Measurements from ENCODE around the gene ERC2.

The ERC2 gene

GRCh38 chr3:56365905-56366640, 102.2 kb downstream of the ERC2 start:
- TF ChIP-seq, protein P1, sequence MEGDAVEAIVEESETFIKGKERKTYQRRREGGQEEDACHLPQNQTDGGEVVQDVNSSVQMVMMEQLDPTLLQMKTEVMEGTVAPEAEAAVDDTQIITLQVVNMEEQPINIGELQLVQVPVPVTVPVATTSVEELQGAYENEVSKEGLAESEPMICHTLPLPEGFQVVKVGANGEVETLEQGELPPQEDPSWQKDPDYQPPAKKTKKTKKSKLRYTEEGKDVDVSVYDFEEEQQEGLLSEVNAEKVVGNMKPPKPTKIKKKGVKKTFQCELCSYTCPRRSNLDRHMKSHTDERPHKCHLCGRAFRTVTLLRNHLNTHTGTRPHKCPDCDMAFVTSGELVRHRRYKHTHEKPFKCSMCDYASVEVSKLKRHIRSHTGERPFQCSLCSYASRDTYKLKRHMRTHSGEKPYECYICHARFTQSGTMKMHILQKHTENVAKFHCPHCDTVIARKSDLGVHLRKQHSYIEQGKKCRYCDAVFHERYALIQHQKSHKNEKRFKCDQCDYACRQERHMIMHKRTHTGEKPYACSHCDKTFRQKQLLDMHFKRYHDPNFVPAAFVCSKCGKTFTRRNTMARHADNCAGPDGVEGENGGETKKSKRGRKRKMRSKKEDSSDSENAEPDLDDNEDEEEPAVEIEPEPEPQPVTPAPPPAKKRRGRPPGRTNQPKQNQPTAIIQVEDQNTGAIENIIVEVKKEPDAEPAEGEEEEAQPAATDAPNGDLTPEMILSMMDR (IDR thresholded peaks at IDR 0.05) = no peak

DNA sequence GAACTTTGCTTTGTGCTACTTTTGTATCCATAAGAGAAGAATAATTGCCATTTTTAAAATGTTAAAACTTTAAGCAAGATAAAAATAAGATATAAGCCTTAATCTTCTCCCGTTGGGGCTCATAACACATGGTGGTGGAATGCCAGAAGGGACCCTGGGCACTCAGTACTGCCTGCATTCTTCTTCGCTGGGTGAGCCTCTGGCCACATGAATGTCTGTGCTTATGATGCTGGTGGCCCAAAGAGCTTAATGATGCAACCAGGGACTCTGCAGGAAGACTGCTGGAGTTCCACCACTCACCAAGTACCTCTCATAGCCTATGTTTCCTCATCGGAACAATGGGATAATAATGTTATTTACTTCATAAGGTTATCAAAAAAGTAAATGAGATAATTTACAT, 103.6 kb downstream of the ERC2 start:
- TF ChIP-seq, protein P1 (IDR thresholded peaks at IDR 0.05) = no peak

- TF ChIP-seq, protein P1 (IDR thresholded peaks at IDR 0.05) = no peak
These were observed 104.5 kb downstream of the ERC2 start for GRCh38 chr3:56363720-56364119.

DNA sequence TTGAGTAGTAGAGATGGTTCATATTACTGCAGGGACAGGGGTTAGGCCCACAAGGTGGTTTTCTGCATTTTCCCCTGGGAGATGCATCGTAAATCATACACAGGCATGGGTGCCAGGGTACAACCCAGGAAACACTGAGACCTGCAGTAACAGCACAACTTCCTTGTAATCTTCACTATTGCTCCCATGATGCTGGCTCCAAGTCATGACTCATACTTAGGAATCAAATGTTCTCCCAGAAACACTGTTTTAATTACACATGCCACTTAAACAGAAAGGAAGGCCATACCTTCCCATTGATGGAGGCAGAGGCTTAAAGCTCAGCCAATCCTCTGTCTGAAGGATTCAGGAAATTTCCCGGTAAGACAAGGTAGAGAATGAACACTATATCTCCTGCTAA, 106.5 kb downstream of the ERC2 start:
- TF ChIP-seq, protein P1 (IDR thresholded peaks at IDR 0.05) = no peak

- TF ChIP-seq, protein P1 (IDR thresholded peaks at IDR 0.05) = no peak
These were observed 111.0 kb downstream of the ERC2 start for GRCh38 chr3:56357266-56357665.

GRCh38 chr3:56356808-56357207, 111.5 kb downstream of the ERC2 start:
- TF ChIP-seq, protein P1 (IDR thresholded peaks at IDR 0.05) = no peak

DNA sequence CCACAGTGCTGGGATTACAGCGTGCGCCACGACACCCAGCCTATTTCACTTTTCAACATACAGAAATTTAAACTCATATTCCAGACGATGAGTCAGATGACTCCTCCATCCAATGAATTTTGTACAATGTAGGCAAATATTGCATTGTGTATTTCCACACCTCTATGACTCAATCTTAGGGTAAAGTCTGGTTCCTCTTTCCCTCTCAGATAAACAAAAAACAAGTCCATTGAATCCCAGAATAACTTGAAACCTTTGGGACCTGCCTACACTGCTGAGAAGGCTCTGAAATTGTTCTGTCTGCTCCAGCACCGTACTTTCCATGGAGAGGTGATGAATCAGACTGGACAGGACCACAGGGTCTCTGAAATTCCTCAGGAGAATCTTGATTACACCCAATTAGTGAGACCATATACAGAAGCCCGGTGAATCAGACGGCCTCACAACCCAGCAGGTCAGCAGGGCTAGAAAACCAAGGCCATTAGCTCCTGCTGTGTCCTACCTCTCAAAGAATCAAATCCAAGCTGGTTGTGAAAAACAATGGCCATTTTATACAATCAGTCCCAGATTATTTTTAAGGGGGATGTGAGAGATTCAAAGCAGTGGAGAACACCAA, 112.6 kb downstream of the ERC2 start:
- TF ChIP-seq, protein P1 (IDR thresholded peaks at IDR 0.05) = no peak
